ENCODE data around the gene TIGD1. TPM values are rescaled to one million over a fixed set of nuclear protein-coding genes. Genes with fewer than 3 reads are reported as not detected.

The TIGD1 gene
- total and polyA plus RNA-seq, 9 donors, result 4.3 to 9.7 (median 7.4) TPM

DNA sequence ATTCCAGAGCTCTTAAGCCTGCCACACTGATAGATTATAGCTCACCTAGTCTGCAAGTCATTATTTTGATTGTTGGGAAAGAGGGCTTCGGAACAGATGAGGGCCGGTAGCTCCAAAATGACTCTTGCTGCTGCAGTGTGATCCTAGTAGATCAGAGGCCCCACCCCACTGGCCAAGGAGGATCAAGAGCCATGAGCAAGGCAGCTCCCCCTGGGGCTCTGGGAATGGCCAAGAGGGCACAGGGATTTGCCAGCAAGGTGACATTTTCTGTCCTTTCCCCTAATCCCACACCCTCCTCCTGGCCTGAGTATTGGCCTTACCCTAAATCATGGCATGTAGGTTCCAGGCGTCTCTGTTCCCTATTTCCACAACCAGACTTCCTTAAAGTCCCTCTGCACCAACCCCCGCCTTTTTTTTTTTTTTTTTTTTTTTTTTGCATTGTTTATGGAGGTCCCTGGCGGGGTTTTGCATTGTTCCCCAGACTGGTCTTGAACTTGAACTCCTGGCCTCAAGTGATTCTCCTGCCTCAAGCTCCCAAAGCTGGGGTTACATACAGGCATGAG, 36.7 kb upstream of the TIGD1 start:
- Histone ChIP-seq H3K27ac (no peak overlapping the region), H3K9me3 (no peaks in the 10 kb centered on the region), H3K27me3 (no peaks in the 10 kb centered on the region), H3K36me3 (no peaks in the 10 kb centered on the region), H3K4me3 (no peak overlapping the region), H3K4me1 (ENCODE audit: insufficient read depth) (no peaks in the 10 kb centered on the region)
- intact Hi-C loops (cut with DNase I), result no loop called here
- TF ChIP-seq POLR2A (IDR thresholded peaks at IDR 0.05), result no peak
- TF ChIP-seq, protein P1, sequence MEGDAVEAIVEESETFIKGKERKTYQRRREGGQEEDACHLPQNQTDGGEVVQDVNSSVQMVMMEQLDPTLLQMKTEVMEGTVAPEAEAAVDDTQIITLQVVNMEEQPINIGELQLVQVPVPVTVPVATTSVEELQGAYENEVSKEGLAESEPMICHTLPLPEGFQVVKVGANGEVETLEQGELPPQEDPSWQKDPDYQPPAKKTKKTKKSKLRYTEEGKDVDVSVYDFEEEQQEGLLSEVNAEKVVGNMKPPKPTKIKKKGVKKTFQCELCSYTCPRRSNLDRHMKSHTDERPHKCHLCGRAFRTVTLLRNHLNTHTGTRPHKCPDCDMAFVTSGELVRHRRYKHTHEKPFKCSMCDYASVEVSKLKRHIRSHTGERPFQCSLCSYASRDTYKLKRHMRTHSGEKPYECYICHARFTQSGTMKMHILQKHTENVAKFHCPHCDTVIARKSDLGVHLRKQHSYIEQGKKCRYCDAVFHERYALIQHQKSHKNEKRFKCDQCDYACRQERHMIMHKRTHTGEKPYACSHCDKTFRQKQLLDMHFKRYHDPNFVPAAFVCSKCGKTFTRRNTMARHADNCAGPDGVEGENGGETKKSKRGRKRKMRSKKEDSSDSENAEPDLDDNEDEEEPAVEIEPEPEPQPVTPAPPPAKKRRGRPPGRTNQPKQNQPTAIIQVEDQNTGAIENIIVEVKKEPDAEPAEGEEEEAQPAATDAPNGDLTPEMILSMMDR (IDR thresholded peaks at IDR 0.05), result no peak
- TF ChIP-seq EP300 (IDR thresholded peaks at IDR 0.05), result no peak
- DNase-seq, result no peak
- WGBS, 3 donors, result 75 to 93% (median 78%) methylated on average over 5 of the region's 5 CpGs

DNA sequence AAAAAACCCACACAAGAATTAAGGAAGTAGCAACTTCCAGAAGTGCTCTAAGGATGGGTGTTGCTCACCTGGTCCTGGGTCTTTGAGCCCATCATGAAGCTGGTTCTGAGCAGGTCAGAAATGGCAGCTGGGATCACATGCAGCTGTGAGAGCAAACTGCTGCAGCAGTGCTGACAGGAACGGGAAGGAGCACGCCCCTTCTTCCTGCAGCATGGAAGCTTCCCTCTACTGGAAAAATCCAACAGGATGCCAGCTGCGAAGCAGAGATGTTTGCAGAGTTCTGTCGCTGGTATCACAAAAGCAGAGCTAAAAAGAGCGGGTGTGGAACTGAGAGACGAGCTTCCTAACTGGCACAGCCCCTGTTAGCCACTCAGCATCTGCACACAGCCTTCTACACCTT, 33.9 kb upstream of the TIGD1 start:
- intact Hi-C loops (cut with DNase I), result no loop called here
- 86 to 88% (median 87%) methylated on average over 6 of the region's 6 CpGs for WGBS, 3 donors
- Histone ChIP-seq H3K9me3 (no peaks in the 10 kb centered on the region), H3K4me1 (ENCODE audit: insufficient read depth) (no peaks in the 10 kb centered on the region), H3K27ac (no peak overlapping the region), H3K4me3 (no peak overlapping the region), H3K27me3 (no peaks in the 10 kb centered on the region), H3K36me3 (no peaks in the 10 kb centered on the region)
- TF ChIP-seq EP300 (IDR thresholded peaks at IDR 0.05), result no peak
- no peak for TF ChIP-seq POLR2A (IDR thresholded peaks at IDR 0.05)
- TF ChIP-seq, protein P1 (IDR thresholded peaks at IDR 0.05), result no peak
- no peak for DNase-seq

DNA sequence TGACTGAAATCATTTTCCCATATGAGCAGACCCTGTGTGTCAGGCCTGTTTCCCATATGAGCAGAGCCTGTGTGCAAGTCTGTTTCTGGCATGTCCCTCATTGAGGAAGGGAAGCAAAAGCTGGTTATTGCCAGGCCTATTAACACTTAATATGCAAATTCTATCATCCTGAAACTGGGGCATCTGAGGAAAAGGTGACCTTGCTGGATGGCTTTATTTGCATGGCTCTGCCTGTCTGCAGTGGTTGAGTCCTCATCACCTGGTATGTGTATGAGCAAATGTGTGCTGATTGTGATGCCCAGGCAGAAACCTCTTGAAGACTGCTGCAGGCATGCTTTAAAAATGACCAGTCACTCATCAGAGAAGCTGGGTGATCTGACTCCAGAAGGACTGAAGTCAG, 31.4 kb upstream of the TIGD1 start:
- Histone ChIP-seq H3K27ac (no peak overlapping the region), H3K9me3 (no peaks in the 10 kb centered on the region), H3K27me3 (no peaks in the 10 kb centered on the region), H3K36me3 (no peaks in the 10 kb centered on the region), H3K4me1 (ENCODE audit: insufficient read depth) (no peaks in the 10 kb centered on the region), H3K4me3 (no peak overlapping the region)
- TF ChIP-seq POLR2A (IDR thresholded peaks at IDR 0.05) (no peak), EP300 (IDR thresholded peaks at IDR 0.05) (no peak)
- TF ChIP-seq, protein P1 (IDR thresholded peaks at IDR 0.05), result no peak
- no peak for DNase-seq
- intact Hi-C loops (cut with DNase I), result no loop called here

DNA sequence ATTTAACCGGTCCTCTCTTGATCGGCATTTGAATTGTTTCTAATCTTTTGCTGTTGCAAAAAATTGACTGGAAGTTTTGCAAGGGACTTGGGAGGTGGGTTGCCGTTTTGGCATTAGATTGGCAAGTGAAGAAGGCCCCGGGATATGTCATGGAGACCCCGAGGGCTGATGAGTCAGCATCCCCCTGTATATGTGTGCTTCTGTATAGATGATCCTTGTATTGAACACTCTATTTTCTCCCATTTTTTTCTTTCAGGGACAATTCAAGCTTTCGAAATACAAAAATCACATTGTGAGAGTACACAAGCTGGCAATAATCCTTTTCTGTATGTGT, 30.3 kb upstream of the TIGD1 start:
- H3K27me3 ChIP-seq, result no peaks in the 10 kb centered on the region
- TF ChIP-seq, protein P1 (IDR thresholded peaks at IDR 0.05), result no peak
- TF ChIP-seq EP300 (IDR thresholded peaks at IDR 0.05) (no peak), POLR2A (IDR thresholded peaks at IDR 0.05) (no peak)
- no peak overlapping the region for H3K27ac ChIP-seq
- H3K9me3 ChIP-seq, result no peaks in the 10 kb centered on the region
- H3K4me1 ChIP-seq (ENCODE audit: insufficient read depth), result no peaks in the 10 kb centered on the region
- no peaks in the 10 kb centered on the region for H3K36me3 ChIP-seq
- no peak overlapping the region for H3K4me3 ChIP-seq
- DNase-seq, result no peak
- intact Hi-C loops (cut with DNase I), result no loop called here
- 93 to 96% (median 95%) methylated on average over 6 of the region's 6 CpGs for WGBS, 3 donors

Data from ovary (tissue), 9 donors.